K562 (cell line): ENCODE results near the gene KCTD4.

Source experiments
- ATF7 ChIP-seq: fragments of 450-650 bp; IDR thresholded peaks from 2 replicates; pipeline ENCODE4 v1.7.1; 2014; ENCODE audit warnings: mild to moderate bottlenecking, moderate library complexity
- CTCF ChIP-seq, 3 experiments: IDR thresholded peaks in 2 of 3; conservative IDR thresholded peaks in 1 of 3; 2 replicates each; pipeline ENCODE4 v1.5.1; 2011 to 2012; ENCODE audit warnings: low read length in 3 of 3, mild to moderate bottlenecking in 3 of 3, control low read depth in 2 of 3, improper control_type of control experiment in 1 of 3, inconsistent platforms in 1 of 3, low read depth in 1 of 3, mixed read lengths in 1 of 3, moderate library complexity in 1 of 3; ENCODE audit not compliant: insufficient read depth in 2 of 3
- DIDO1 ChIP-seq: fragments of 450-650 bp; IDR thresholded peaks from 2 replicates; pipeline ENCODE4 v1.6.1; 2016; ENCODE audit warnings: low read depth, missing biosample characterization, missing genetic modification characterization
- HNRNPL ChIP-seq: fragments of 200-400 bp; formaldehyde crosslinking; IDR thresholded peaks from 2 replicates; pipeline ENCODE4 v1.6.1; 2017; ENCODE audit warnings: low read depth, mild to moderate bottlenecking, low read length
- KDM5B ChIP-seq: fragments of 200-600 bp; sonication (generic); IDR thresholded peaks from 2 replicates; pipeline ENCODE4 v1.6.1; 2012; ENCODE audit warnings: low read depth, mild to moderate bottlenecking, moderate library complexity, low read length, control low read depth, inconsistent platforms; ENCODE audit not compliant: insufficient replicate concordance
- SREBF2 ChIP-seq: sonication (generic); formaldehyde crosslinking; IDR thresholded peaks from 2 replicates; pipeline ENCODE4 v1.4.0; 2020; ENCODE audit warnings: mild to moderate bottlenecking, missing genetic modification reagents
- TAF1 ChIP-seq: IDR thresholded peaks from 2 replicates; pipeline ENCODE4 v1.6.1; 2011; ENCODE audit warnings: mild to moderate bottlenecking, low read length, moderate library complexity; ENCODE audit not compliant: insufficient read depth, control insufficient read depth, severe bottlenecking; ENCODE audit errors: extremely low read depth
- TEAD4 ChIP-seq, 2 experiments: sonication (generic) in 1 of 2; formaldehyde crosslinking in 1 of 2; IDR thresholded peaks; 2 replicates each; pipeline versions ENCODE4 v1.6.1 to v1.8.0; 2012 to 2022; ENCODE audit warnings: borderline replicate concordance in 1 of 2, inconsistent platforms in 1 of 2, low read length in 1 of 2, mild to moderate bottlenecking in 1 of 2, missing genetic modification reagents in 1 of 2
- ZNF175 ChIP-seq: fragments of 200-800 bp; sonication (Bioruptor generic); IDR thresholded peaks from 2 replicates; pipeline ENCODE4 v1.6.1; 2016; ENCODE audit warnings: low read depth, mild to moderate bottlenecking, missing genetic modification characterization, missing compliant biosample characterization
- TF ChIP-seq, protein P1 (sequence below): fragments of 450-650 bp; IDR thresholded peaks from 2 replicates; pipeline ENCODE4 v1.6.1; 2016; ENCODE audit warnings: mild to moderate bottlenecking, moderate library complexity
- TF ChIP-seq, protein P2 (sequence below): fragments of 250-450 bp; sonication (Bioruptor Pico); IDR thresholded peaks from 2 replicates; pipeline ENCODE4 v1.4.0; 2020; ENCODE audit warnings: mild to moderate bottlenecking, moderate library complexity
- TF ChIP-seq, protein P3 (sequence below): sonication (generic); formaldehyde crosslinking; IDR thresholded peaks from 2 replicates; pipeline ENCODE4 v1.8.1; 2023; ENCODE audit warnings: mild to moderate bottlenecking, missing genetic modification reagents

GRCh38 chr13:45215392-45216077 is 14.7 kb upstream of the KCTD4 start:
- TF ChIP-seq KDM5B = no peak
- no peak for TF ChIP-seq TAF1
- TF ChIP-seq DIDO1 (tag) = no peak
- no peak for TF ChIP-seq HNRNPL
- no peak for TF ChIP-seq TEAD4 (IDR thresholded peaks at IDR 0.05; ENCODE audit: low read length)
- TF ChIP-seq TEAD4 (CRISPR knock-in tag; IDR thresholded peaks at IDR 0.05; ENCODE audit: borderline replicate concordance) = no peak
- TF ChIP-seq, protein P1, sequence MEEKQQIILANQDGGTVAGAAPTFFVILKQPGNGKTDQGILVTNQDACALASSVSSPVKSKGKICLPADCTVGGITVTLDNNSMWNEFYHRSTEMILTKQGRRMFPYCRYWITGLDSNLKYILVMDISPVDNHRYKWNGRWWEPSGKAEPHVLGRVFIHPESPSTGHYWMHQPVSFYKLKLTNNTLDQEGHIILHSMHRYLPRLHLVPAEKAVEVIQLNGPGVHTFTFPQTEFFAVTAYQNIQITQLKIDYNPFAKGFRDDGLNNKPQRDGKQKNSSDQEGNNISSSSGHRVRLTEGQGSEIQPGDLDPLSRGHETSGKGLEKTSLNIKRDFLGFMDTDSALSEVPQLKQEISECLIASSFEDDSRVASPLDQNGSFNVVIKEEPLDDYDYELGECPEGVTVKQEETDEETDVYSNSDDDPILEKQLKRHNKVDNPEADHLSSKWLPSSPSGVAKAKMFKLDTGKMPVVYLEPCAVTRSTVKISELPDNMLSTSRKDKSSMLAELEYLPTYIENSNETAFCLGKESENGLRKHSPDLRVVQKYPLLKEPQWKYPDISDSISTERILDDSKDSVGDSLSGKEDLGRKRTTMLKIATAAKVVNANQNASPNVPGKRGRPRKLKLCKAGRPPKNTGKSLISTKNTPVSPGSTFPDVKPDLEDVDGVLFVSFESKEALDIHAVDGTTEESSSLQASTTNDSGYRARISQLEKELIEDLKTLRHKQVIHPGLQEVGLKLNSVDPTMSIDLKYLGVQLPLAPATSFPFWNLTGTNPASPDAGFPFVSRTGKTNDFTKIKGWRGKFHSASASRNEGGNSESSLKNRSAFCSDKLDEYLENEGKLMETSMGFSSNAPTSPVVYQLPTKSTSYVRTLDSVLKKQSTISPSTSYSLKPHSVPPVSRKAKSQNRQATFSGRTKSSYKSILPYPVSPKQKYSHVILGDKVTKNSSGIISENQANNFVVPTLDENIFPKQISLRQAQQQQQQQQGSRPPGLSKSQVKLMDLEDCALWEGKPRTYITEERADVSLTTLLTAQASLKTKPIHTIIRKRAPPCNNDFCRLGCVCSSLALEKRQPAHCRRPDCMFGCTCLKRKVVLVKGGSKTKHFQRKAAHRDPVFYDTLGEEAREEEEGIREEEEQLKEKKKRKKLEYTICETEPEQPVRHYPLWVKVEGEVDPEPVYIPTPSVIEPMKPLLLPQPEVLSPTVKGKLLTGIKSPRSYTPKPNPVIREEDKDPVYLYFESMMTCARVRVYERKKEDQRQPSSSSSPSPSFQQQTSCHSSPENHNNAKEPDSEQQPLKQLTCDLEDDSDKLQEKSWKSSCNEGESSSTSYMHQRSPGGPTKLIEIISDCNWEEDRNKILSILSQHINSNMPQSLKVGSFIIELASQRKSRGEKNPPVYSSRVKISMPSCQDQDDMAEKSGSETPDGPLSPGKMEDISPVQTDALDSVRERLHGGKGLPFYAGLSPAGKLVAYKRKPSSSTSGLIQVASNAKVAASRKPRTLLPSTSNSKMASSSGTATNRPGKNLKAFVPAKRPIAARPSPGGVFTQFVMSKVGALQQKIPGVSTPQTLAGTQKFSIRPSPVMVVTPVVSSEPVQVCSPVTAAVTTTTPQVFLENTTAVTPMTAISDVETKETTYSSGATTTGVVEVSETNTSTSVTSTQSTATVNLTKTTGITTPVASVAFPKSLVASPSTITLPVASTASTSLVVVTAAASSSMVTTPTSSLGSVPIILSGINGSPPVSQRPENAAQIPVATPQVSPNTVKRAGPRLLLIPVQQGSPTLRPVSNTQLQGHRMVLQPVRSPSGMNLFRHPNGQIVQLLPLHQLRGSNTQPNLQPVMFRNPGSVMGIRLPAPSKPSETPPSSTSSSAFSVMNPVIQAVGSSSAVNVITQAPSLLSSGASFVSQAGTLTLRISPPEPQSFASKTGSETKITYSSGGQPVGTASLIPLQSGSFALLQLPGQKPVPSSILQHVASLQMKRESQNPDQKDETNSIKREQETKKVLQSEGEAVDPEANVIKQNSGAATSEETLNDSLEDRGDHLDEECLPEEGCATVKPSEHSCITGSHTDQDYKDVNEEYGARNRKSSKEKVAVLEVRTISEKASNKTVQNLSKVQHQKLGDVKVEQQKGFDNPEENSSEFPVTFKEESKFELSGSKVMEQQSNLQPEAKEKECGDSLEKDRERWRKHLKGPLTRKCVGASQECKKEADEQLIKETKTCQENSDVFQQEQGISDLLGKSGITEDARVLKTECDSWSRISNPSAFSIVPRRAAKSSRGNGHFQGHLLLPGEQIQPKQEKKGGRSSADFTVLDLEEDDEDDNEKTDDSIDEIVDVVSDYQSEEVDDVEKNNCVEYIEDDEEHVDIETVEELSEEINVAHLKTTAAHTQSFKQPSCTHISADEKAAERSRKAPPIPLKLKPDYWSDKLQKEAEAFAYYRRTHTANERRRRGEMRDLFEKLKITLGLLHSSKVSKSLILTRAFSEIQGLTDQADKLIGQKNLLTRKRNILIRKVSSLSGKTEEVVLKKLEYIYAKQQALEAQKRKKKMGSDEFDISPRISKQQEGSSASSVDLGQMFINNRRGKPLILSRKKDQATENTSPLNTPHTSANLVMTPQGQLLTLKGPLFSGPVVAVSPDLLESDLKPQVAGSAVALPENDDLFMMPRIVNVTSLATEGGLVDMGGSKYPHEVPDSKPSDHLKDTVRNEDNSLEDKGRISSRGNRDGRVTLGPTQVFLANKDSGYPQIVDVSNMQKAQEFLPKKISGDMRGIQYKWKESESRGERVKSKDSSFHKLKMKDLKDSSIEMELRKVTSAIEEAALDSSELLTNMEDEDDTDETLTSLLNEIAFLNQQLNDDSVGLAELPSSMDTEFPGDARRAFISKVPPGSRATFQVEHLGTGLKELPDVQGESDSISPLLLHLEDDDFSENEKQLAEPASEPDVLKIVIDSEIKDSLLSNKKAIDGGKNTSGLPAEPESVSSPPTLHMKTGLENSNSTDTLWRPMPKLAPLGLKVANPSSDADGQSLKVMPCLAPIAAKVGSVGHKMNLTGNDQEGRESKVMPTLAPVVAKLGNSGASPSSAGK = no peak
- no peak for TF ChIP-seq ZNF175 (CRISPR knock-in tag)
- TF ChIP-seq, protein P2, sequence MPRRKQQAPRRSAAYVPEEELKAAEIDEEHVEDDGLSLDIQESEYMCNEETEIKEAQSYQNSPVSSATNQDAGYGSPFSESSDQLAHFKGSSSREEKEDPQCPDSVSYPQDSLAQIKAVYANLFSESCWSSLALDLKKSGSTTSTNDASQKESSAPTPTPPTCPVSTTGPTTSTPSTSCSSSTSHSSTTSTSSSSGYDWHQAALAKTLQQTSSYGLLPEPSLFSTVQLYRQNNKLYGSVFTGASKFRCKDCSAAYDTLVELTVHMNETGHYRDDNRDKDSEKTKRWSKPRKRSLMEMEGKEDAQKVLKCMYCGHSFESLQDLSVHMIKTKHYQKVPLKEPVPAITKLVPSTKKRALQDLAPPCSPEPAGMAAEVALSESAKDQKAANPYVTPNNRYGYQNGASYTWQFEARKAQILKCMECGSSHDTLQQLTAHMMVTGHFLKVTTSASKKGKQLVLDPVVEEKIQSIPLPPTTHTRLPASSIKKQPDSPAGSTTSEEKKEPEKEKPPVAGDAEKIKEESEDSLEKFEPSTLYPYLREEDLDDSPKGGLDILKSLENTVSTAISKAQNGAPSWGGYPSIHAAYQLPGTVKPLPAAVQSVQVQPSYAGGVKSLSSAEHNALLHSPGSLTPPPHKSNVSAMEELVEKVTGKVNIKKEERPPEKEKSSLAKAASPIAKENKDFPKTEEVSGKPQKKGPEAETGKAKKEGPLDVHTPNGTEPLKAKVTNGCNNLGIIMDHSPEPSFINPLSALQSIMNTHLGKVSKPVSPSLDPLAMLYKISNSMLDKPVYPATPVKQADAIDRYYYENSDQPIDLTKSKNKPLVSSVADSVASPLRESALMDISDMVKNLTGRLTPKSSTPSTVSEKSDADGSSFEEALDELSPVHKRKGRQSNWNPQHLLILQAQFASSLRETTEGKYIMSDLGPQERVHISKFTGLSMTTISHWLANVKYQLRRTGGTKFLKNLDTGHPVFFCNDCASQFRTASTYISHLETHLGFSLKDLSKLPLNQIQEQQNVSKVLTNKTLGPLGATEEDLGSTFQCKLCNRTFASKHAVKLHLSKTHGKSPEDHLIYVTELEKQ (CRISPR knock-in tag) = no peak
- TF ChIP-seq CTCF (IDR thresholded peaks at IDR 0.05 in 2 of 3, conservative IDR thresholded peaks at IDR 0.05 in 1 of 3; ENCODE audit: insufficient read depth in 2 of 3, low read depth in 1 of 3, low read length in 3 of 3) = no peak
- no peak for TF ChIP-seq ATF7
- no peak for TF ChIP-seq SREBF2 (CRISPR knock-in tag)
- TF ChIP-seq, protein P3, sequence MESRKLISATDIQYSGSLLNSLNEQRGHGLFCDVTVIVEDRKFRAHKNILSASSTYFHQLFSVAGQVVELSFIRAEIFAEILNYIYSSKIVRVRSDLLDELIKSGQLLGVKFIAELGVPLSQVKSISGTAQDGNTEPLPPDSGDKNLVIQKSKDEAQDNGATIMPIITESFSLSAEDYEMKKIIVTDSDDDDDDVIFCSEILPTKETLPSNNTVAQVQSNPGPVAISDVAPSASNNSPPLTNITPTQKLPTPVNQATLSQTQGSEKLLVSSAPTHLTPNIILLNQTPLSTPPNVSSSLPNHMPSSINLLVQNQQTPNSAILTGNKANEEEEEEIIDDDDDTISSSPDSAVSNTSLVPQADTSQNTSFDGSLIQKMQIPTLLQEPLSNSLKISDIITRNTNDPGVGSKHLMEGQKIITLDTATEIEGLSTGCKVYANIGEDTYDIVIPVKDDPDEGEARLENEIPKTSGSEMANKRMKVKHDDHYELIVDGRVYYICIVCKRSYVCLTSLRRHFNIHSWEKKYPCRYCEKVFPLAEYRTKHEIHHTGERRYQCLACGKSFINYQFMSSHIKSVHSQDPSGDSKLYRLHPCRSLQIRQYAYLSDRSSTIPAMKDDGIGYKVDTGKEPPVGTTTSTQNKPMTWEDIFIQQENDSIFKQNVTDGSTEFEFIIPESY = no peak
